GM19455 (cell line): ENCODE measurements around the gene PADI1.

ENCODE experiments used
- ATAC-seq: cut with Tn5 transposase; IDR thresholded peaks from one replicate; pipeline ENCODE4 v1.9.1; 2021; ENCODE audit not compliant: unreplicated experiment

Gene PADI1, protein sequence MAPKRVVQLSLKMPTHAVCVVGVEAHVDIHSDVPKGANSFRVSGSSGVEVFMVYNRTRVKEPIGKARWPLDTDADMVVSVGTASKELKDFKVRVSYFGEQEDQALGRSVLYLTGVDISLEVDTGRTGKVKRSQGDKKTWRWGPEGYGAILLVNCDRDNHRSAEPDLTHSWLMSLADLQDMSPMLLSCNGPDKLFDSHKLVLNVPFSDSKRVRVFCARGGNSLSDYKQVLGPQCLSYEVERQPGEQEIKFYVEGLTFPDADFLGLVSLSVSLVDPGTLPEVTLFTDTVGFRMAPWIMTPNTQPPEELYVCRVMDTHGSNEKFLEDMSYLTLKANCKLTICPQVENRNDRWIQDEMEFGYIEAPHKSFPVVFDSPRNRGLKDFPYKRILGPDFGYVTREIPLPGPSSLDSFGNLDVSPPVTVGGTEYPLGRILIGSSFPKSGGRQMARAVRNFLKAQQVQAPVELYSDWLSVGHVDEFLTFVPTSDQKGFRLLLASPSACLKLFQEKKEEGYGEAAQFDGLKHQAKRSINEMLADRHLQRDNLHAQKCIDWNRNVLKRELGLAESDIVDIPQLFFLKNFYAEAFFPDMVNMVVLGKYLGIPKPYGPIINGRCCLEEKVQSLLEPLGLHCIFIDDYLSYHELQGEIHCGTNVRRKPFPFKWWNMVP

DNA sequence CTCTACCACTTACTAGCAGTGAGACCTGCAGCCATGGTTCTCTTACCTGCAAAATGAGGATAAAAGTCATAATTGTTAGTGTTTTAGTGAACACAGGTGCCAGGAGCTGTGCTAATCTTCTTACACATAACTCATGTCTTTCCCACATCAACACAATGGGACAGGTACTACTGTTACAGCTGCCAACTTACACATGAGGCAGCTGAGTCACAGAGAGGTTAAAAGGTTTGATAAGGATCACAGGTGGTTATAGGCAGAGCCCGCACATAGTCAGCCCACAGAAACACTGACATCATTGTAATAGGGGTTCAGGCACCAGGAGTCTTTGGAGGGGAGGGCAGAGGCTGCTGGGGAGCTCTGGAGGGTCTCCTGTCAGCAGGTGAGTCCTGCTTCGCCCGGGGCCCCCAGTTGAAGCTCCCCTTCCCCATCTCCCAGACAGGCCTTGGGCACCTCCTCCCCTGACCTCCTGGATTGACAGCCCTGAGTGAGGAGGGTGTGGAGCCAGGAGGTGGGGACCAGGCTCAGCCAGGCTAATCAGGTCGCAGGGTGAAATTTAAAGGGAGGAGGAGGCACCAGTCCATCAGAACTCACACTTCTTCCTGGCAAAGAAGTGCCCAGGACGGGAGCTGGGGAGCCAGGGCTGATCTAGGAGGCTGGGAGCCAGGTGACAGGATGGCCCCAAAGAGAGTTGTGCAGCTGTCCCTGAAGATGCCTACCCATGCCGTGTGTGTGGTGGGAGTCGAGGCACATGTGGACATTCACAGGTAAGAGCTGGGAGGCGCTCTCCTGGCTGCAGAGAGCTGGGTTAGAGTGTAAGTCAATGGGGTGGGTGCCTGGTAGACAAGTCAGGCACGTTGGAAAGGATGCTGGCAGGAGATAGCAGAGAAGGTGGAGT, at the start of gene PADI1:
Gene PADI1, plus strand, starts transcription at position 583 of the 895 bp plus-strand sequence. Its CDS starts 90 bp downstream, at position 673.
- no peak for ATAC-seq

DNA sequence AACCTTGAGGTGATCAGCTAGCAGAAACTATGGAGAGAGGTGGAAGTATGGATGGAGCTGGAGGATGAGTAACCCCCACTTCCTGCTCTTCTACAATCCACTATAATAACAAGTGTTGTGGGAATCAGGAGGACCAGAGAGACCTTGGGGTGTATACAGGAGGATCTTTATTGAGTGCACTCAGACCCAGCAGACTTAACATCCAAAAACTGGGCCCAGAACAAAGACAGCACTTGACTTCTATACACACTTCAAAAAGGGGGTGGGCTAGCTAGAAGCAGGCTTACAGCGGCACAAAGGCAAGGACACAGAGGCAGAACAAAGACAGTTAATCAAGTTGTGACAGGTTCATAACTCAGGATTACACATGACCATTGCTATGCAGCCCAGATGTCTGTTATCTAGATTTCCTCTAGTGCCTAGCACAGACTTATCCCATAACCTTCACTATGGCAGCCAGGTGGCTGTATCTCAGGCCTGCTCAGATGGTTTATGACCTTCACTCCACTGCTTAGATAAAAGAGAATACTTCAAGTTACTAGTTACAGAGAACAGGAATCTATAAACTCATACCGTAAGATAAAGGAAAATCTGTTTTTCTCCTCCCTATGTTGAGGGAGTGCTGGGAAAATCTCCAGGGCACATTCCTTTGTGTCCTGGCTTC, 49.5 kb upstream of the PADI1 start:
- no peak for ATAC-seq

DNA sequence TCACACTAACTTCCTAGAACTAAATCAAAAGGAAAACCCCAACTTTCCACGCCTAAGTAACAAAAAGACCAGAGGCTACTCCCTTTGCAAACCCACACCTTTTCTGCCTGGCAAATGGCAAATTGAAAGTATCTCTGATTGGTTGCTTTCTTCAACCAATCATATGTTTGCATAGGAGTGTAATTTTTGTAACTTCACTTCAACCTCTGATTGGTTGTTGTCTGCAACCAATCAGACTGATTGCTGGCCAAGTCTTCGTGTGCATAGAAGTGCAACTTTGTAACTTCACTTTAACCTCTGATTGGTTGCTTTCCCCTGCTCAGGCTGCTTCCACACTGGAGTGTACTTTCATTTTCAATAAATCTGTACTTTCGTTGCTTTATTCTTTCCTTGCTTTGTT, 48.8 kb upstream of the PADI1 start:
- ATAC-seq: no peak

DNA sequence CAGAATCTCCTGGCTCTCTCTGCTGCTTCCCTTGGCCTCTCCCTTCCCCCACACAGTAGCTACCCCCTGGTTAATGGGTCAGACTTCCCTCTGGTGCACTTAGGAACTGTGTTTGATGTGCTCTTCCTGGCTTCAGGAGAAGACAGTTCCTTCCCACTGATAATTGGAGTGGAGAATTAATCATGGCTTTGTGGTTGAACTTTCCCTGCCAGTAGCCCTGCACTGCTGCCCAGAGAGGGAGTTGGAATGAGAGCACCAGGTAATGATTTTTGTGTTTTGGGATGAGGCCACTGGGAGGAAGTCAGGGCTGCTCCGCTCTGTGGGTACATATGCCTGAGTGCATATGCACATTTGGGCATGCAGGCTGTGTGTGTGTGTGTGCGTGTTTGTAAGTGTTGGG, 46.0 kb upstream of the PADI1 start:
- no peak for ATAC-seq

DNA sequence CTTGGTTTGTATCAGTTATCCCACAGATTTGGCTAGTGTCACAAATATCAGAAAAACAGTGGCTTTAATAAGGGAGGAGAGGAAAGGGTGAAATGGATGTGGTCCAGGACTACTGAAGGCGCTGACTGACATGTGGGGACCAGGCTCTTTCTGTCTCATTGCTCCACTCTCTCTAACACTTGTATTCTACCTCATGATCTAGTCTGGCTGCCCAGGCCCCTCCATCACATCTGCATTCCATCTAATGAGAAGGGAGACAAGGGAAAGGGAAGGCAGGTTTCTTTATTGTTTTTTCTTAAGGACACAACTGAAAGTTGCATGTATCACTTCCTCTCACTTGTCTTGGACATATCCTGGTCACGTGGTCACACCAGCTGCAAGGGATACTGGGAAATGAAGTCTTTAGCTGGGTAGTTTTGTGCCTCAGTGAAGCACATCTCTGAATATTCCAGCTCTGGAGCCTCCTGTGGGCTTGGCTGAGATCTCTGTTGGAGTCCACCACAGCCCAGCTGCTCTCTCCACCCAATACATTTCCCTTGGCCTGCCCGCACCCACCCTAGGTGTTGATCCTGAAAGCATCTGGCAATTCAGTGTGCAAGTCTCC, 43.7 kb upstream of the PADI1 start:
- ATAC-seq: no peak

DNA sequence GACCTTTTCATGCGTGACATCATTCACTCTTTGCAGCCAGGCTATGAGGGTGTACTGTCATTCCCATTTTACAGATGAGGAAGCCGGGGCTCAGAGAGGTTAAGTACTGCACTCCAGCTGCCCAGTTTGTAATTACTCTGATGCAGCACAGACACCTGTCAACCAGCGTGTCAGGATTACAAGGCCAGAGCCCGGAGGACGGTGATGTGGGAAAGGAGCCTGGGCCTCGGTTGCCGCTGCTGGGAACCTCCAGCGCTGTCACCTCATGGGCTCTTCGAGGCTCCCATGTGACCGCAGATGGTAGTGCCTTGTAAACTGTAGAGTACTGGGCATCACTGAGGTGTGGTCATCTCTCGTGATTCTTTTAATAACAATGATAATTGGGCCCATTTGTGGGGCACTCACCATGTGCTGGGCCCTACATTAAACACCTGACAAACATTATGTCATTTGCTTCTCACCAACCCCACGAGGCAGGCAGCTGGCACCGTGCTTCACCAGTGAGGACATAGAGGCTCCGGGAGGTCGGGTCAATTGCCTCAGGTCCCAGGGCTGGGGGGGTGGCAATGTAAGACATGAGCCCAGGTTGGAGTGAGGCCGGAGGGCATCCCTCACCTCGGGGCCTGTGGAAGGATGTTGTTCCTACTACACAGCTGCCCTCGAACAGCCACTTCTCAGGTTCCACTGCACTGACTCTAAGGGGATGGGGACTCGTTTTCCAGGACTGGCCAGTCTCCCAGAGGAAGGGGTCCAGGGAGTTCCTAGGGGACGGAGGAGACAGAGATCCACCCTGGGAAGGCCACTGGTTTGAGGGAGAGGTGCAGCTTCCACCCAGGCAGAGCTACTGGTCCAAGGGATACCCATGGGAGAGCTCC, 42.8 kb upstream of the PADI1 start:
- no peak for ATAC-seq

DNA sequence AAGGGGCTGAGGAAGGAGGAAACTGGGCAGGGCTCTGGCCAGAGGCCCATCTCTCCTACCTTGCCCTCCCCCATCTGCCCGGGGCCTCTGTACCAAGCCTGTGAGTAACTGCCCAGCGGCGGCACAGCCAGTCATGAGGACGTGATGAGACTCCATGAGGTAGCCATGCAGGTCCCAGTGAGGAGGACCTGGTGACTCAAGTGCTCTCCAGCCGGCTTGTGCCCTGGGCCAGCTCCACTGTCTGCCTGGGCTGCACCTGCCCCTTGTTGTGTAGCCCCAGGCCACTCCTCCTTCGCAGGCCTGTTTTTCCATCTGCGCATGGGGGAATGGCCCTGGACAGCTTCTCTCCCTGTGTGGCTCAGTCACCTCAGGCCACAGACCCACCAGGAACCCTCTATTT, 42.0 kb upstream of the PADI1 start:
- ATAC-seq: no peak

DNA sequence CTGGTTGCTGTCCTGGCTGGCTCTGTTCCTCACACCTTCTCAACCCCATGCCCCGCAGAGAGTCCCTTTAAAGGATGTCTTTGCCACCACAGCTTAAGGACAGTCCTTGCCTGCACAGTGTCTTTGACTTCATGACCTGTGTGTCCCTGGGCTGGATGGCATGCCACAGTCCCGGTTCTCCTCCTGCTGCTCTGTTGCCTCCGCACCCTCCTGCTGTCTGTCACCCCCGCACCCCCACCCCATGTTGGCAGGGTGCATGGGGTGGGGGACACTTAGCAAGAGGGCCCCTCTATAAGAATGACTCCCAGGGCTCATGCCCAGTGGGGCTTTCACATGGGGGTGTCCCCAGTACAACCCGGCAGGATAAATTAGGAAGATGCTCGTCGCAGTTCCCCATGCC, 41.6 kb upstream of the PADI1 start:
- no peak for ATAC-seq

DNA sequence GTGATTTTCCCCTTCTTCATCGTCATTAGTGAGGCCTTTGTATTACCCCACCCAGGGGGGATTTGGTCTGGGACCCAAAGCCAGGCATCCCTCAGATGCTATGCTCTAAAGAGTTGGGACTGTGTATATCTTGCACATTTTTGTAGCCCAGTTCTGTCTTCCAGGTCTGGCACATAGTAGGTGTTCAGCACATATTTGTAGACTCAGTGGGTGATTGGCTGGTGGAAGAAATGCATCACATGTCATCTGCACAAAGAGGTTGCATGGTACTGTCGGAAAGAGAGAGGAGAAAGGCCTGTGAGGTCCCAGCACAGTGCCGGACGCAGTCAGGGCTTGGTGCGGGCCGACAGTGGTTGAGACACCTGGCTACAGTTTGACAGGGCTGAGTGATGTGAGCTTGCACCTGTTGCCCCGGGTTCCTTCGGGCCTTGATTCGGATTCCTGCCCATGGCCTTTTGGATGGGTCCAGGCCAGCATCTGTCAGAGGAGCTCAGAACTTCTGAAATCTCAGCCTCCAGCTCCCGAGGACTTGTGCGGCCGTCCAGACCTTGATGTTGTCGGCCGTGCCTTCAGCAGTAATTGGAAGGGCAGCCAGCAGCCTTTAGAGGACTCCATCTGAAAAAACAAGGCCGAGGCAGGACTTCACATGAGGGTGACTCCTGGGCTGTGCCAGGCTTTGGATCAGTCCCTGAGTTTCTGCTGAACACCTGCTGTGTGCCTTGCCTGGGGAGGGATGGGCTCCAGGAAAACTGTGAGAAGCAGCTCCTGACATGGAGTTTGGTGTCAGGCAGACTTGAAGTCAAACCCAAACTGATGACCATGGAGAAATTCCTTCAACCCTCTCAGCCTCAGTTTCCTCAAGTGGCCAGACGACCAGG, 40.9 kb upstream of the PADI1 start:
- no peak for ATAC-seq

DNA sequence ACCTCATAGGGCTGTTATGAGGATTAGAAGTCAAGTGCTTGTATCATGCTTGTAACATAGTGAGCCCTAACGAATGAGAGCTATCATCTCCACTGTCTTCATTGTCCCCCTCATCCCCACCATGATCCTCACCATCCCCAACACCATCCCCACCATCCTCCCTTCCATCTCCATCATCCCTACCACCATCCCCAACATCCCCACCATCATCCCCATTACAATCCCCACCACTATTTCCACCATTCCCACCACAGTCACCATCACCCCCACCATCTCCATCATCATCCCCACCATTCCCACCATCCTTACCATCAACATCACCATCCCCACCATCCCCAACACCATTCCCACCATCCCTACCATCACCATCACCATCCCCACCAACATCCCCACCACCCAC, 39.1 kb upstream of the PADI1 start:
- ATAC-seq: no peak

DNA sequence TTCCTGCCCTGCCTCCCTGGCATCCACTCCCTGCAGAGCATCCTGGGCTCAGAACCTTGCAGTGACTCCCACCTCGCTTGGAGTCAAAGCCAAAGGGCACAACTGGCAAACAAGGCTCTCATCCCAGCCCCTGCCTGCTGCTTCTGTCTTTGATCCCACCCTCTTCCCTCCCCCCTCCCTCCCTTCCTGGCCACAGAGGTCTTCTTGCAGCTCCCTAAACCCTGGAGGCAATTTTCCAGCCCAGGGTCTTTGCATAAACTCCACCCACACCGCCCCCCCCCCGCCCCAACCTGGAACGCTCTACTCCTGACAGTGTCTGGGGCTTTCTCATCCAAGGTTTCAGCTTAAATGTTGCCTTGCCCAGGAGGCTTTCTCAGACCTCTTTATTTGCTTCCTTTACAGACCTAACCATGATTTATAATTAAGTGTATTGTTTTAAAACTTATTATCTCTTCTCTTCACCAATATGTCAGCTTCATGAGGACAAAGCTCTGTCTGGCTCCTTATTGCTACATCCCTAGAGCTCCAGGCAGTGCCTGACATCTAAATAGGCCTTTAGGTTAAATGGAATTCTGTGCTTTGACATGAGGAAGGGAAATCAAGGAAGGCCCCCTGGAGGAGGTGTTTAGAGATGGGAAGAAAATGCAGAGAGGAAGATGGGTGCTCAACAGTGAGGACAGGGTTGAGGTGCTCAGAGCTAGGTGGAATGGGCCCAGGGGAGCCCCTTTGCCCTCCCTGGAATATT, 37.7 kb upstream of the PADI1 start:
- ATAC-seq: no peak

DNA sequence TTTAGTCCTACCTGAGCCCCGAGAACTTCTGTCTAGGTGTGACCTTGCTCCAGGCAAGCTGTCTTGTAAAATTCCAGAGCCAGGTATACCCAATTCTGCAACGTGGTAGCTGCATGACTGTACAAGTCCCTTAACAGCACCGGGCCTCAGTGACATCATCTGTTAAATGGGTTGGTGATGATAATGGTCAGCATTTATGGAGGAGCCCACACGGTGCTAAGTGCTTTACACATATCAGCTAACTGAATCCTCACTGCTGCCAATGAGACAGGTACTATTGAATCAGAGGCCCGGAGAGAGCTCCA, 37.2 kb upstream of the PADI1 start:
- no peak for ATAC-seq

DNA sequence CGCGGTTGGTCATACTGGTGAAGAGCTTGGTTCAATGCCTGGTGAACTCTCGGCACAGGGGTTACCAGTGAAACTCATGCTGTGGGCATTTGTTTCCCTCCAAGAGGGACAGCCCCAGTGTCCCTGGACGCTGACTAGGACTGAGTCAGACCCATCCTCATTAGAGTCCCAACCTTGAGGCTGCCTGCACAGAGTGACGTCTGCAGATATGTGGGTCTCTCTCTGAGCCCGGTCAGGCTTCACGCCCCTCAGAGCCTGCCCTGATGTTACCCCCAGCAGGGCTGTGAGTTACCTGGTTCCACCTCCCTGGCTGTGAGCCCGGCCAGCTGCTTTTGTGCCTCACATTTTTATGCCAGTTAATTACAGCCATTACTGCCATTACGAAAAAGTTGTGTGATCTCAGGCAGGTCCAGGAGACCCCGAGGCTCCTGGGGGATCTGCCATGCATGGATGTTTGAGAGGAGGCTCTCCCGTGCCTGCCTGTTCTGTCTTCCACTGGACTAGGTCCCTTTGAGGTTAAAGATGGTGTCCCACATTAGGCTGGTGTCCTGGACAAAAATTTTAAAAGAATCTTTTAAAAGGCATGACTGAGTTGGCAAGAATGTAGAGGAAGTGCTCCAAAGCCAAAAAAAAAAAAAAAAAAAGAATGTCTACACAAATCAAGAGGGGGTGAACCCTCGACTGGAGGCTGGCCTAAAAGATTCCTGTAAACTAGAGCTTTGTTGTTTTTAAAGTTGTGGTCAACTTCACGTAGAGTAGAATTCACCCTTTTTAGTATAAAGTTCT, 36.6 kb upstream of the PADI1 start:
- no peak for ATAC-seq

DNA sequence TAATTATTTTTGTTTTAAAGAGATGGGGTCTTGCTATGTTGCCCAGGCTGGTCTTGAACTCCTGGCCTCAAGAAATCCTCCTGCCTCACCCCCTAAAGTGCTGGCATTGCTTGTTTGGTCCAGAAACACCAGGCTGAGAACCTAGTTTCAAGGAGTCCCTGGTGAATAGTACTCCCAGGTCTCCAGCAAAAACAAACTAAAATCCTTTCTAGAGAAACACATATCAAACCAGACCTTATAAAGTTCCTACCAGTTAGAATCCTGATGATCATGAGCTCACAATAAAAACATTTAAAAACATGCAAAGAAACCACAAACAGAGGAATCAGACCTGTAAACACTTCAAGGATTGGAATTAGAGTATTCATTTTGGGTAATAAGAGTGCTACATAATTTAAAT, 34.4 kb upstream of the PADI1 start:
- no peak for ATAC-seq

DNA sequence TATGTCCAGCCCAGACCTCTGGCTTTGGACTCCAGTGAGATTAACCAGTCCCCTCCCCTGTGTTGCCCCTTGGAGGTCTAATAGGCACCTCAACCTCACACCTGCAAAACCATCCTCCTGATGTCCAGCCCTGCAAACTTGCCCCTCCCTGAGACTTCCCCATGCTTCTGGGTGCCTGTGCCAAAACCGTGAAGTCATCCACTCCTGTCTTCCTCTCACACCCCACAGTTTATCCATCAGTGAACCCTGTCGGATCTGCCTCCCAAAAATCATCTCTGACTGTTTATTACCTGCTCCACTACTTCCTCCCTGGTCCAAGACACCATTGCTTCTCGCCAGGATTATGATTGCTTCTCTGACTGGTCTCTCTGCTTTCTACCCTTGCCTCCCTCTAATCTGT, 31.7 kb upstream of the PADI1 start:
- ATAC-seq: no peak

DNA sequence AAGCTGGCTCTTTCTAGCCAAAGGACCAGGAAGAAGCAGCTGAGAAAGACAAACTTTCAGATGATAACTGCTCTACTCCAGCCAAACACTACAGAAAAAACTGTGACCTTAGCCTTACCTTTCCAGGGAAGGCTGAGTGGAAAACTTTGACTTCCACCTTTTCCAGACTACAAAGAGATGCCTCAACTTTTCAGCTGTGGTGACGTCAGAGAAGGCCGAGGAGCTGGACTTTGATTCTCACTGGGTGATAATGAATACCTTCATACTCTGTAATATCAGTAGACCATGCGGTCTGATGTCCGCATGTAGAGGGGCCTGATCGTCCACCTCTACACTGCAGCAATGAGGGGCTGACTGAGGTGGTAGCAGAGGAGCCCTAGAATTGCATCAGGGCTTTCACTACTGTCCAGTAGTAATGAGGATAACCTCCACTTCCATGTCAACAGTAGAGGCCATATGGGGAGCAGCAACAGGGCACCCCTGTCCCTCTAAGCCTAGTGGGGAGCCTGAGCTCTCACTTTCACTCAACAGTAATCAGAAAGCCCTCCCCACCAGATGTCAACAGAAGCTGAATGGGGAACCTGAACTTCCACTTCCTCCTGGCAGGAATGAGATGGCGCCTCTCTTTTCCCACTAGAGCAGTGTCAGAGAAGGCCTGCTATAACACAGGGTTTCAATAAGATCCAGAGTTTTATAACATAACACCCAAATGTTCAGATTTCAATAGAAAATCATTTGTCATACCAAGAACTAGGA, 28.4 kb upstream of the PADI1 start:
- no peak for ATAC-seq

DNA sequence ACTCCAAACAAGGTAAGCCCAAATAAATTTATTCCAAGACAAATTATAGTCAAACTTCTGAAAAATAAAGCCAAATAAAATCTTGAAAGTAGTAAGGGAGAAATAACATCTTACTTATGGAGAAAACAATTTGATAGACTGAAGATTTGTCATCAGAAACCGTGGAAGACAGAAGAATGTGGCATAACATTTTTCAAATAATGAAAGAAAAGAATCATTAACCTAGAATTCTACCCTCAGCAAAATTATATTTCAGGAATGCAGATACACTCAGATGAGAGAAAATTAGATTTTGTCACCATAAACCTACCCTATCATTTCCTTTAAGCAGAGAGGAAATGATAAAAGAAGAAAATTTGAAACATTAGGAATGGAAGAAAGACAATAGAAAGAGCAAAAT, 27.3 kb upstream of the PADI1 start:
- no peak for ATAC-seq
